Neural cell (in vitro differentiated cells): ENCODE results near the gene CBS. TPM values are rescaled to one million over a fixed set of nuclear protein-coding genes. Genes with fewer than 3 reads are reported as not detected.
"Not testable (repeated sequence)": the region's sequence is repeated elsewhere in the genome, so short reads cannot be mapped to it uniquely, and the experiment has no call there.

Source experiments
- H2AFZ ChIP-seq: fragments of 200-600, 300-800 bp; sonication (generic), shearing (Covaris generic); 2 replicates; pipeline ENCODE4 v1.6.0; 2014; ENCODE audit warnings: low read depth, mild to moderate bottlenecking, antibody characterized with exemption, low read length, moderate library complexity
- H3F3A ChIP-seq: fragments of 200-600 bp; shearing (Covaris generic); 2 replicates; pipeline ENCODE4 v1.6.1; 2016; ENCODE audit warnings: mild to moderate bottlenecking, moderate library complexity, mixed read lengths, antibody characterized with exemption, low read length; ENCODE audit not compliant: insufficient read depth, poor library complexity, severe bottlenecking
- H3K27ac ChIP-seq: fragments of 200-600, 300-800 bp; sonication (generic), shearing (Covaris generic); 2 replicates; pipeline ENCODE4 v1.5.1; 2014; ENCODE audit warnings: mild to moderate bottlenecking, low read length, moderate library complexity
- H3K27me3 ChIP-seq: fragments of 300-800, 200-600 bp; sonication (generic), shearing (Covaris generic); 2 replicates; pipeline ENCODE4 v1.6.0; 2014; ENCODE audit warnings: mild to moderate bottlenecking, low read depth, low read length, moderate library complexity; ENCODE audit not compliant: insufficient read depth
- H3K36me3 ChIP-seq: fragments of 300-800, 200-600 bp; sonication (generic), shearing (Covaris generic); 2 replicates; pipeline ENCODE4 v1.5.1; 2014; ENCODE audit warnings: mild to moderate bottlenecking, antibody characterized with exemption, low read length, moderate library complexity; ENCODE audit not compliant: insufficient read depth
- H3K4me2 ChIP-seq: fragments of 300-800, 200-600 bp; sonication (generic), shearing (Covaris generic); 2 replicates; pipeline ENCODE4 v1.6.0; 2014; ENCODE audit warnings: mild to moderate bottlenecking, low read length
- H3K4me3 ChIP-seq: fragments of 300-800, 200-600 bp; sonication (generic), shearing (Covaris generic); 2 replicates; pipeline ENCODE4 v1.5.1; 2014; ENCODE audit warnings: mild to moderate bottlenecking, low read length, moderate library complexity
- H3K79me2 ChIP-seq: fragments of 200-600 bp; shearing (Covaris generic); replicated peaks from 2 replicates; pipeline ENCODE4 v1.6.0; 2014; ENCODE audit warnings: mild to moderate bottlenecking, low read length, moderate library complexity; ENCODE audit not compliant: insufficient read depth
- H3K9ac ChIP-seq: fragments of 300-800, 200-600 bp; sonication (generic), shearing (Covaris generic); 2 replicates; pipeline ENCODE4 v1.6.1; 2016; ENCODE audit warnings: mild to moderate bottlenecking, low read length, mixed read lengths
- H3K9me2 ChIP-seq: fragments of 200-600 bp; shearing (Covaris generic); 2 replicates; pipeline ENCODE4 v1.6.1; 2016; ENCODE audit warnings: mild to moderate bottlenecking, low read length, mixed read lengths; ENCODE audit not compliant: insufficient read depth
- H3K9me3 ChIP-seq: fragments of 200-600, 300-800 bp; sonication (generic), shearing (Covaris generic); 2 replicates; pipeline ENCODE4 v1.6.1; 2016; ENCODE audit warnings: mild to moderate bottlenecking, mixed run types, low read length, moderate library complexity, mixed read lengths
- H4K20me1 ChIP-seq: fragments of 200-600 bp; shearing (Covaris generic); 2 replicates; pipeline ENCODE4 v1.6.1; 2016; ENCODE audit warnings: mild to moderate bottlenecking, mixed run types; ENCODE audit not compliant: insufficient read depth
- EP300 ChIP-seq: fragments of 450-650 bp; conservative IDR thresholded peaks from 2 replicates; pipeline ENCODE4 v1.6.1; 2014; ENCODE audit warnings: antibody characterized with exemption, mild to moderate bottlenecking, moderate library complexity; ENCODE audit not compliant: poor library complexity, severe bottlenecking
- EZH2 ChIP-seq: fragments of 200-600, 300-800 bp; shearing (Covaris generic), sonication (generic); IDR thresholded peaks from 2 replicates; pipeline ENCODE4 v1.6.1; 2014; ENCODE audit warnings: antibody characterized with exemption, low read length, borderline replicate concordance, mild to moderate bottlenecking; ENCODE audit not compliant: insufficient read depth, poor library complexity, severe bottlenecking
- MXI1 ChIP-seq: fragments of 450-650 bp; conservative IDR thresholded peaks from 2 replicates; pipeline ENCODE4 v1.6.1; 2014; ENCODE audit warnings: antibody characterized with exemption, mild to moderate bottlenecking; ENCODE audit not compliant: poor library complexity, severe bottlenecking
- POLR2AphosphoS5 ChIP-seq: IDR thresholded peaks from 2 replicates; pipeline ENCODE4 v1.6.1; 2012
- RAD21 ChIP-seq: fragments of 450-650 bp; conservative IDR thresholded peaks from 2 replicates; pipeline ENCODE4 v1.6.1; 2014; ENCODE audit warnings: antibody characterized with exemption, mild to moderate bottlenecking, moderate library complexity
- SMC3 ChIP-seq: fragments of 450-650 bp; conservative IDR thresholded peaks from 2 replicates; pipeline ENCODE4 v1.6.1; 2014; ENCODE audit warnings: antibody characterized with exemption, mild to moderate bottlenecking, moderate library complexity; ENCODE audit not compliant: poor library complexity
- TAF1 ChIP-seq: IDR thresholded peaks from 2 replicates; pipeline ENCODE4 v1.6.1; 2012; ENCODE audit warnings: low read depth
- polyA plus RNA-seq: library from polyadenylated mRNA; depleted of rRNA; stranded (reverse); fragments of >200 nt; gene quantifications from 2 replicates; pipeline ENCODE4 v1.2.3, GENCODE V29; 2014
- TF ChIP-seq, protein P1 (sequence below): IDR thresholded peaks from 2 replicates; pipeline ENCODE4 v1.6.1; 2012; ENCODE audit warnings: borderline replicate concordance
- TF ChIP-seq, protein P2 (sequence below): fragments of 450-650 bp; IDR thresholded peaks from 2 replicates; pipeline ENCODE4 v1.5.1; 2014; ENCODE audit warnings: antibody characterized with exemption, mild to moderate bottlenecking, moderate library complexity; ENCODE audit not compliant: poor library complexity, severe bottlenecking

Gene CBS
- polyA plus RNA-seq, 1 donor from 2014 or later: 16.3 TPM

DNA sequence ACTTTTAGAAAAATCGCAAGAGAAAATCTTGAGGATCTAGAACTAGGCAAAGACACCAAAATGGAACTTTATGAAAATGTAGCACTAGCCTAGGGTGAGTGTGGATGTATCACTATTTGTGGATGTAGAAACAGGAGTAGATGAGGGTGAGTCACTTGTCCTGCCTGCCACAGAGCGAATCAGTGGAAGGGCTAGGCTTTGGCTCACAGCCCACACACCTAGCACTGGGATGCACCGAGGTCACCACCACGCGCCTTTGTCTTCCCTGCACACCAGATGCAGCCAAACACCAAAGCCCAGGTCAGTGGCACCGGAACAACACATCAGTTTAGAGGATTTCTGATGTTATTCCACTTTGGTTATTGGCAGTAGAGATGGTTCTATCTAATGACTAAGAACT, 63.0 kb downstream of the CBS start:
- H3K4me3 ChIP-seq: no peak overlapping the region
- no peaks in the 10 kb centered on the region for H3K27me3 ChIP-seq
- no peak overlapping the region for H3K9ac ChIP-seq
- no peaks in the 10 kb centered on the region for H3K9me2 ChIP-seq
- H3F3A ChIP-seq: peaks cover 3% of the 10 kb centered on the region
- no peak overlapping the region for H3K27ac ChIP-seq
- TF ChIP-seq, protein P1, sequence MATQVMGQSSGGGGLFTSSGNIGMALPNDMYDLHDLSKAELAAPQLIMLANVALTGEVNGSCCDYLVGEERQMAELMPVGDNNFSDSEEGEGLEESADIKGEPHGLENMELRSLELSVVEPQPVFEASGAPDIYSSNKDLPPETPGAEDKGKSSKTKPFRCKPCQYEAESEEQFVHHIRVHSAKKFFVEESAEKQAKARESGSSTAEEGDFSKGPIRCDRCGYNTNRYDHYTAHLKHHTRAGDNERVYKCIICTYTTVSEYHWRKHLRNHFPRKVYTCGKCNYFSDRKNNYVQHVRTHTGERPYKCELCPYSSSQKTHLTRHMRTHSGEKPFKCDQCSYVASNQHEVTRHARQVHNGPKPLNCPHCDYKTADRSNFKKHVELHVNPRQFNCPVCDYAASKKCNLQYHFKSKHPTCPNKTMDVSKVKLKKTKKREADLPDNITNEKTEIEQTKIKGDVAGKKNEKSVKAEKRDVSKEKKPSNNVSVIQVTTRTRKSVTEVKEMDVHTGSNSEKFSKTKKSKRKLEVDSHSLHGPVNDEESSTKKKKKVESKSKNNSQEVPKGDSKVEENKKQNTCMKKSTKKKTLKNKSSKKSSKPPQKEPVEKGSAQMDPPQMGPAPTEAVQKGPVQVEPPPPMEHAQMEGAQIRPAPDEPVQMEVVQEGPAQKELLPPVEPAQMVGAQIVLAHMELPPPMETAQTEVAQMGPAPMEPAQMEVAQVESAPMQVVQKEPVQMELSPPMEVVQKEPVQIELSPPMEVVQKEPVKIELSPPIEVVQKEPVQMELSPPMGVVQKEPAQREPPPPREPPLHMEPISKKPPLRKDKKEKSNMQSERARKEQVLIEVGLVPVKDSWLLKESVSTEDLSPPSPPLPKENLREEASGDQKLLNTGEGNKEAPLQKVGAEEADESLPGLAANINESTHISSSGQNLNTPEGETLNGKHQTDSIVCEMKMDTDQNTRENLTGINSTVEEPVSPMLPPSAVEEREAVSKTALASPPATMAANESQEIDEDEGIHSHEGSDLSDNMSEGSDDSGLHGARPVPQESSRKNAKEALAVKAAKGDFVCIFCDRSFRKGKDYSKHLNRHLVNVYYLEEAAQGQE: no peak
- TF ChIP-seq POLR2AphosphoS5: no peak
- no peak for TF ChIP-seq RAD21
- TF ChIP-seq TAF1: no peak
- TF ChIP-seq EP300: no peak
- no peak for TF ChIP-seq SMC3
- H3K4me2 ChIP-seq: no peak overlapping the region
- no peaks in the 10 kb centered on the region for H3K79me2 ChIP-seq
- no peak overlapping the region for H2AFZ ChIP-seq
- no peaks in the 10 kb centered on the region for H4K20me1 ChIP-seq
- peaks cover 8% of the 10 kb centered on the region for H3K36me3 ChIP-seq
- H3K9me3 ChIP-seq: no peaks in the 10 kb centered on the region

DNA sequence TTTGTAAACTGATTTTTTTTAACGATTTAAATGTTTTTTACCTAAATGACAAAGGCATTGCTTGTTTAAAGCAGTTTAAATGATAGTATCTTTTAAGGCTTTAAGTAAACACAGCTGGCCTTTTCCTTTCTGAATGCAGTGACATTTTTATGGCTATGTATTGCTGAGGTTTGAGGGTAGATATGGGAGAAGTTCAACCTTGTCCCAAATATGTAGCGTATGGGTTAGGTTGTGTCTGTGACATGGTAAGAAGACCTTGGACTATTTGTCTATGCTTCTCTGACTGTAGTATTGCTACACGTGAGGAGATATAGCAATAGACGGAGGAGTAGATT, 68.8 kb downstream of the CBS start:
- H3K27ac ChIP-seq: no peak overlapping the region
- TF ChIP-seq, protein P2, sequence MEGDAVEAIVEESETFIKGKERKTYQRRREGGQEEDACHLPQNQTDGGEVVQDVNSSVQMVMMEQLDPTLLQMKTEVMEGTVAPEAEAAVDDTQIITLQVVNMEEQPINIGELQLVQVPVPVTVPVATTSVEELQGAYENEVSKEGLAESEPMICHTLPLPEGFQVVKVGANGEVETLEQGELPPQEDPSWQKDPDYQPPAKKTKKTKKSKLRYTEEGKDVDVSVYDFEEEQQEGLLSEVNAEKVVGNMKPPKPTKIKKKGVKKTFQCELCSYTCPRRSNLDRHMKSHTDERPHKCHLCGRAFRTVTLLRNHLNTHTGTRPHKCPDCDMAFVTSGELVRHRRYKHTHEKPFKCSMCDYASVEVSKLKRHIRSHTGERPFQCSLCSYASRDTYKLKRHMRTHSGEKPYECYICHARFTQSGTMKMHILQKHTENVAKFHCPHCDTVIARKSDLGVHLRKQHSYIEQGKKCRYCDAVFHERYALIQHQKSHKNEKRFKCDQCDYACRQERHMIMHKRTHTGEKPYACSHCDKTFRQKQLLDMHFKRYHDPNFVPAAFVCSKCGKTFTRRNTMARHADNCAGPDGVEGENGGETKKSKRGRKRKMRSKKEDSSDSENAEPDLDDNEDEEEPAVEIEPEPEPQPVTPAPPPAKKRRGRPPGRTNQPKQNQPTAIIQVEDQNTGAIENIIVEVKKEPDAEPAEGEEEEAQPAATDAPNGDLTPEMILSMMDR: no peak
- TF ChIP-seq TAF1 (no peak), EZH2 (no peak), POLR2AphosphoS5 (no peak), RAD21 (no peak), MXI1 (no peak)
- TF ChIP-seq, protein P1: no peak
- H3F3A ChIP-seq: no peaks in the 10 kb centered on the region
- no peaks in the 10 kb centered on the region for H3K9me2 ChIP-seq
- H3K27me3 ChIP-seq: no peaks in the 10 kb centered on the region
- H3K4me3 ChIP-seq: no peak overlapping the region
- no peaks in the 10 kb centered on the region for H3K79me2 ChIP-seq
- H3K9me3 ChIP-seq: no peaks in the 10 kb centered on the region
- no peaks in the 10 kb centered on the region for H4K20me1 ChIP-seq
- no peak overlapping the region for H3K9ac ChIP-seq
- no peak overlapping the region for H2AFZ ChIP-seq
- H3K4me2 ChIP-seq: no peak overlapping the region
- peaks cover 6% of the 10 kb centered on the region for H3K36me3 ChIP-seq

DNA sequence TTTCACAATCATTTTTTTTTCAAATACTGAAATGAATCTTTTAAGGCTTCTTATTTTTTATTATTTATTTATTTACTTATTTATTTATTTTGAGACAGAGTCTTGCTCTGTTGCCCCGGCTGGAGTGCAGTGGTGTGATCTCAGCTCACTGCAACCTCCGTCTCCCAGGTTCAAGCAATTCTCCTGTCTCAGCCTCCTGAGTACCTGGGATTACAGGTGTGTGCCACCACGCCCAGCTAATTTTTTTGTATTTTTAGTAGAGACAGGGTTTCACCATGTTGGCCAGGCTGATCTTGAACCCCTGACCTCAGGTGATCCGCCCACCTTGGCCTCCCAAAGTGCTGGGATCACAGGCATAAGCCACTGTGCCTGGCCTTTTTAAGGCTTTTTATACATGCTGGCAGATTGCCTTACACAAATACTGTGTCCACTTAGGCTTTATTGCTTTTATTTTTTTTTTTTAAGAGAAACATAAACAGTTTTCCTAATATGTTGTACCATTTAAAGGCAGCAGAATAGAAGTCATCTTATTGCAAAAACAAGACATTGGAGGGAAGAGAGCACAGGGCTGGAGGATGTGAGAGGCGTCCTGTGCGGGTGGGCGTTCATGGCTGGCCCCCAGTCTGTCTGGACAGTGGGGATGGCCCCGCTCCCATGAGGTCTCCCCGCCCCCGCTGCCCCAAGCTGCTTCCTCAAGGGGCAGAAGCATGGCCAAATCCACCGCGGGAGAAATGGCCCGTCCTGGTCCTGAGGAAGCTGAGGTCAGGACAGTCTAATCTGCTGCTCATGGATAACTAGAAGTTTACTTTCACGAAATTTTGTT, 69.4 kb downstream of the CBS start:
- H3K79me2 ChIP-seq, H3K27ac ChIP-seq, H3K36me3 ChIP-seq, H3K4me2 ChIP-seq, H3K9me3 ChIP-seq, H2AFZ ChIP-seq, H3K9me2 ChIP-seq, H3K9ac ChIP-seq, H3F3A ChIP-seq, H4K20me1 ChIP-seq, H3K4me3 ChIP-seq, H3K27me3 ChIP-seq: not testable (repeated sequence)
